HG03439 (cell line): ENCODE results near the gene CREBRF.
A peak's percentile ranks its signal among the peaks of the same experiment; 100 is the strongest.
"Not testable (repeated sequence)": the region's sequence is repeated elsewhere in the genome, so short reads cannot be mapped to it uniquely, and the experiment has no call there.

Source experiments
- ATAC-seq: cut with Tn5 transposase; IDR thresholded peaks from one replicate; pipeline ENCODE4 v1.9.1; 2021; ENCODE audit warnings: mild to moderate bottlenecking, moderate library complexity; ENCODE audit not compliant: unreplicated experiment

CREBRF gene

GRCh38 chr5:173076471-173076870 lies 20.3 kb downstream of the CREBRF start:
- not testable (repeated sequence) for ATAC-seq

- no peak for ATAC-seq
These were observed 22.7 kb downstream of the CREBRF start for GRCh38 chr5:173078878-173079277.

DNA sequence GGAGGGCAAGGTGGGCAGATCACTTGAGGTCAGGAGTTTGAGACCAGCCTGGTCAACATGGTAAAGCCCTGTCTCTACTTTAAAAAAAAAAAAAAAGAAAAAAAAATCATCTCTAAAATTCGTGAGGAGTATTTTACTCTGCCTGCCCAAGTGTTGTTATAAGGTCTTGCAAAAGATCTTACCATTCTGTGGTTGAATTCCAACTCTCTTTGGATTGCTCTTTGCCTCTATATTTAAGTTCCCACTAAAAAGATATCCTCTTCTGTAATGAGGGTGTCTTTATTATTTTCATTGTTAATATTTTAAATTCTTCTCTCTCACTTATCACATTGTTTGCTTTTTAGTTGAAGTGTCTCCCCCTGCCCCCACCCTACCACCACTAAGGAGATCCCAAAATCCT lies 33.4 kb downstream of the CREBRF start:
- ATAC-seq = no peak

DNA sequence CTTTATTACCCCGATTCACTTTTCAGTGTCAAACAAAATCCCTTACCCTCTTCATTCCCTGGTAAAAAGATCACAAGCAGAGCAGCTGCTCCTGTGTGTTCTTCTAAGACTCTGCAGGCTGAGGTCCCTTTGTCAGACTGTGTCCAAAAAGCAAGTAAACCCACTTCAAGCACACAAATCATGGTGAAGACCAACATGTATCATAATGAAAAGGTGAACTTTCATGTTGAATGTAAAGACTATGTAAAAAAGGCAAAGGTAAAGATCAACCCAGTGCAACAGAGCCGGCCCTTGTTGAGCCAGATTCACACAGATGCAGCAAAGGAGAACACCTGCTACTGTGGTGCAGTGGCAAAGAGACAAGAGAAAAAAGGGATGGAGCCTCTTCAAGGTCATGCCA lies 34.5 kb downstream of the CREBRF start:
- ATAC-seq = no peak

DNA sequence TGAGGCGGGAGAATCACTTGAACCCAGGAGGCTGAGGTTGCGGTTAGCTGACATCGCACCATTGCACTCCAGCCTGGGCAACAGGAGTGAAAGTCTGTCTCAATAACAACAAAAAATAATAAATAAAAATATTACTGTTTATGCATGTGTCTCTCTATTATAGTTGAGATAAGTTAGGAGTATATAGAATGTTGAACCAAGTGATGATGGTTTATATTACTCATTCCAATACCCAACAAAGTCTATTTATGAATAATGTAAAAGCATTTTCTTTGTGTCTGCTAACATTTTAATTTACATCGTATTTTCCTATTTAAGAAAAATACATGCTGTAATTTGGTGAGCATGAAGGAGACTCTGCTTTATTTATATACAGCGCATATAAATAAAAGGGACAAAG lies 35.8 kb downstream of the CREBRF start:
- ATAC-seq = no peak

DNA sequence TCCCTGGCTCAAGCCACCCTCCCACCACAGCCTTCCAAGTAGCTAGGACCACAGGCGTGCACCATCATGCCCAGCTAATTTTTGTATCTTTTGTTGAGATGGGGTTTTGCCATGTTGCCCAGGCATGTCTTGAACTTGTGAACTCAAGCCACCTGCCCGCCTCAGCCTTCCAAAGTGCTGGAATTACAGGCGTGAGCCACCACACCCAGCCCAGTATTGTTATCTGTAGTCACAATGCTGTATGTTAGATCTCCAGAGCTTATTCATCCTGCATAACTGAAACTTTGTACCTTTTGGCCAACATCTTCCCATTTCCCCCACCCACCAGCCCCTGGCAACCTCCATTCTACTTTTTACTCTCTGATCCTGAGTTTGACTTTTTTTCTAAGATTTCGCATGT lies 37.5 kb downstream of the CREBRF start:
- ATAC-seq = no peak

DNA sequence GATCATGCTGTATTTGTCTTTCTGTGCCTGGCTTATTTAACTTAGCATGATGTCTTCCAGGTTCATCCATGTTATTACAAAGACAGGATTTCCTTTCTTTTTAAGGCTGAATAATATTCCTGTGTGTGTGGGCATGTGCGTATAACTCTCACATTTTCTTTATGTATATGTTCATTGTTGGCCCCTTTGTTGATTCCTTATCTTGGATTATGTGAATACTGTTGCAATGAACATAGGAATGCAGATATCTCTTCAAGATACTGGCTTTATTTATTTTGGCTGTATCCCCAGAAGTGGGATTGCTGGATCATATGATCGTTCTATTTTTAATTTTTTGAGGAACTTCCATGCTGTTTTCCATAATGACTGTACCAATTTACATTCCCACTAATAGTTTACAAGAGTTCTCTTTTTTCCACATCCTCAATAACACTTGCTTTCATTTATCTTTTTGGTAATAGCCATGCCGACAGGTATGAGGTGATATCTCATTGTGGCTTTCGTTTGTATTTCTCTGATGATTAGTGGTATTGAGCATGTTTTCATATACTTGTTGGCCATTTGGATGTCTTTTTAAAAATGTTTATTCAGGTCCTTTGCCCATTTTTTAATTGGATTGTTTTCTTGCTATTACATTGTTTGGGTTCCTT lies 38.0 kb downstream of the CREBRF start:
- no peak for ATAC-seq

- no peak for ATAC-seq
These were observed 42.6 kb downstream of the CREBRF start for GRCh38 chr5:173098787-173099186.

- no peak for ATAC-seq
These were observed 43.3 kb downstream of the CREBRF start for GRCh38 chr5:173099461-173099860.

DNA sequence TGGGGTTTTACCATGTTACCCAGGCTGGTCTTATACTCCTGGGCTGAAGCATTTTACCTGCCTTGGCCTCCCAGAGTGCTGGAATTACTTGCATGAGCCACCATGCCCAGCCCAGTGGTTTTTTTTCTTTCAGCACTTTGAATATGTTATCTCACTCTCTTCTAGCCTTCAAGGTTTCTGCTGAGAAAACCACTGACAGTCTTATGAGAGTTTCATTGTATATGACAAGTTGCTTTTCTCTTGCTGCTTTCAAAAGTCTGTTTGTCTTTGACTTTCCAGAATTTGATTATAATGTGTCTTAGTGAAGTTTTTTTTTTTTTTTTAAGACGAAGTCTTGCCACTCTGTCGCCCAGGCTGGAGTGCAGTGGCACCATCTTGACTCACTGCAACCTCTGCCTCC lies 45.1 kb downstream of the CREBRF start:
- no peak for ATAC-seq

GRCh38 chr5:173103411-173103810 lies 47.3 kb downstream of the CREBRF start:
- no peak for ATAC-seq

- ATAC-seq = no peak
These were observed 52.8 kb downstream of the CREBRF start for GRCh38 chr5:173108914-173109313.

DNA sequence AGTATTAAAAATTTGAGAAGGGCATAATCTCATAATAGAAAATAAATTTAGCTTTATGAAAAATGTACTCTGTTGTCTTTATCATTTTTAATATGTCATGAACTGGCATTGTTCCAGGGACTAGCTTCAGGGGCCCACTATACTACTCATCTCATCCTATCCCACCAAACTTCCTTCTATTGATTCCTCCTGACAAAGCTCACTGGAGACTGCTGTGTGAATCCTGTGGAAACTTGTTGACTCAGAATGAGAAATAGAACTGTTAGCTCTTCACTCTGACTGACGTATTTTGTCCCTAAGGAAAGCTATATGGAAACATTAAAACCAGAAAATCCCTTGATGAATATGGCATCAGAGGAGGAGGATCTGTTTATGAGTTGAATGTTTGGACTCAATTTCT lies 58.4 kb downstream of the CREBRF start:
- ATAC-seq = no peak

GRCh38 chr5:173119719-173120118 lies 63.6 kb downstream of the CREBRF start:
- no peak for ATAC-seq

DNA sequence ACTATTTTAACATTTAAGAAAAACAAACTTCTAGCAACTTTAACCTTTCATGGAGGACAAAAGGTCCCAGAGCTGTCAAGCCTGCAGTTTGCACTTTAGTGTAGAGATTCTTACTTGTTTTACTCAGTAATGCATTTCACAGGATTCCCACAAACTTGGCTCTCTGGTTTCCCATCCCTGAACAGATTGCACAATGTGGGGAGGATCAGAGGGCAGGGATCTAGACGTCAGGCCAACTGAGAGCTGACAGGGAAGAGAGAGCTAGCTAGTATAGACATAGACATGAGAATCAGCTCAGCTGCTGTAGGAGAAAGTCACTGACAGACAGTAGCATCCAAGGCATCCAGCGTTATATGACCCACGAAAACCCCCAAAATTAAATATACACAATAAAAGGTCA lies 67.3 kb downstream of the CREBRF start:
- no peak for ATAC-seq

DNA sequence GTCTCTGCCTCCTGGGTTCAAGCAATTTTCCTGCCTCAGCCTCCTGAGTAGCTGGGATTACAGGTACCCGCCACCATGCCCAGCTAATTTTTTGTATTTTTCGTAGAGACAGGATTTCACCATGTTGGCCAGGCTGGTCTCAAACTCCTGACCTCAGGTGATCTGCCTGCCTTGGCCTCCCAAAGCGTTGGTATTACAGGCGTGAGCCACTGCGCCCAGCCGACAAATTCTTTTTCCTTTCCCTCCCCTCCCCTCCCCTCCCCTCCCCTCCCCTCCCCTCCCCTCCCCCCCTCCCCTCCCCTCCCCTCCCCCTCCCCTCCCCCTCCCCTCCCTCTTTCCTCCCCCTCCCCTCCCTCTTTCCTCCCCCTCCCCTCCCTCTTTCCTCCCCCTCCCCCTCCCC lies 76.0 kb downstream of the CREBRF start:
- not testable (repeated sequence) for ATAC-seq

DNA sequence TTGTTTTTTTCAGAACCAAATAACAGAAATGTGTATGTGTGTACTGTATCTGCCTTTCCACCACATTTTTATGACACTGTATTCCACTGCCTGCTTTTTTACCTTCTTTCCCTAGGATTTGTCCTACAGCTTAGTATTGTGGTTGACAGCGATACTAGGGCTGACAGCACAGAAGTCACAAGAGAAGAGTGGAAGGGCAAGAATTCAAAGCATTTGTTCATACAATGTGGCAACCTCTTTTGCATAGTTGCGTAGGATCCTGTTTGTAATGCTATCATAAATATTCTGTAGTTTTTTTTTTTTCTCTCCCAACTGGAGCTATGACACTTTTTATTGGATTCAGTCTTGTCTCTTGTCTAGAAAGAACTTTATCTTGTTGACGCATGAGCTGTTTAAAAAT lies 82.6 kb downstream of the CREBRF start:
- ATAC-seq = no peak

- no peak for ATAC-seq
These were observed 83.5 kb downstream of the CREBRF start for GRCh38 chr5:173139631-173140030.

DNA sequence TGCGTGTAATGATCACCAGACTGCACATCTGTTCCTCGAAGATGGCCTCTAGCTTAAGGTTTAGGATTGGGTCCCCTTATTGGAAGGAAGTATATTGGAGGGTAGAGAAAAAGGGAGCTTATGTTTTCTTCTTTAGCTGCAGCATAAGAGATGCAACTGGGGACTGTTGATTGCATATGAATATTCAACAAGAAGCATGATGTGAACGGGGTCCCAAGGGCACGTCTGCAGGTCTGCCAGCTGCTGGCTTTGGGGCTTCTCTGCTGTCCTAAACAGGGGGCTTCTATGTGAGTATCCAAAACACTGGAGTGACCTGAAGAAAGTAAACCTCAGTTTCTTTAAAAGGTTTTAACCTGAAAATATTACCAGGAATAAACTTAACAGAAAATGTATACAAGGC lies 84.6 kb downstream of the CREBRF start:
- ATAC-seq = no peak

GRCh38 chr5:173143567-173143966 lies 87.4 kb downstream of the CREBRF start:
- ATAC-seq = no peak

GRCh38 chr5:173144200-173145176 lies 88.3 kb downstream of the CREBRF start, which contains the start of gene BNIP1:
TSS of gene BNIP1 (plus strand) at chr5:173144531. CDS start at chr5:173144546, 15 bp downstream.
- peak; percentile 91 for ATAC-seq

- ATAC-seq = no peak
These were observed 92.2 kb downstream of the CREBRF start for GRCh38 chr5:173148354-173148753.
